Stomach smooth muscle (tissue), 2 donors: ENCODE results near the gene FGF21.
A peak's percentile ranks its signal among the peaks of the same experiment; 100 is the strongest.

Experiments used
- H3K27ac ChIP-seq: one replicate; pipeline ENCODE4 v1.7.0; 2013; ENCODE audit warnings: mild to moderate bottlenecking, low read length, inconsistent platforms
- H3K27me3 ChIP-seq, 2 donors: one replicate each; pipeline ENCODE4 v1.7.0; 2013; ENCODE audit warnings: low read length in 2 of 2; ENCODE audit not compliant: insufficient read depth in 2 of 2, control insufficient read depth in 1 of 2
- H3K36me3 ChIP-seq, 2 donors: one replicate each; pipeline ENCODE4 v1.7.0; 2013; ENCODE audit warnings: low read length in 2 of 2; ENCODE audit not compliant: control insufficient read depth in 2 of 2, insufficient read depth in 2 of 2
- H3K4me1 ChIP-seq: one replicate; pipeline ENCODE4 v1.7.0; 2013; ENCODE audit warnings: low read length; ENCODE audit not compliant: control insufficient read depth, insufficient read depth
- H3K4me3 ChIP-seq, 2 donors: one replicate each; pipeline ENCODE4 v1.7.0; 2013; ENCODE audit warnings: low read length in 2 of 2
- H3K9ac ChIP-seq, 2 donors: one replicate each; pipeline ENCODE4 v1.7.0; 2013; ENCODE audit warnings: low read length in 2 of 2, mild to moderate bottlenecking in 1 of 2
- H3K9me3 ChIP-seq, 2 donors: one replicate each; pipeline ENCODE4 v1.7.0; 2013; ENCODE audit warnings: low read length in 2 of 2; ENCODE audit not compliant: control insufficient read depth in 2 of 2
- donor health status: healthy.
- donor health status: Pancreatic carcinoma.

The FGF21 gene

GRCh38 chr19:48718711-48719231, 36.6 kb upstream of the FGF21 start:
- H3K4me3 ChIP-seq: no peak overlapping the region

DNA sequence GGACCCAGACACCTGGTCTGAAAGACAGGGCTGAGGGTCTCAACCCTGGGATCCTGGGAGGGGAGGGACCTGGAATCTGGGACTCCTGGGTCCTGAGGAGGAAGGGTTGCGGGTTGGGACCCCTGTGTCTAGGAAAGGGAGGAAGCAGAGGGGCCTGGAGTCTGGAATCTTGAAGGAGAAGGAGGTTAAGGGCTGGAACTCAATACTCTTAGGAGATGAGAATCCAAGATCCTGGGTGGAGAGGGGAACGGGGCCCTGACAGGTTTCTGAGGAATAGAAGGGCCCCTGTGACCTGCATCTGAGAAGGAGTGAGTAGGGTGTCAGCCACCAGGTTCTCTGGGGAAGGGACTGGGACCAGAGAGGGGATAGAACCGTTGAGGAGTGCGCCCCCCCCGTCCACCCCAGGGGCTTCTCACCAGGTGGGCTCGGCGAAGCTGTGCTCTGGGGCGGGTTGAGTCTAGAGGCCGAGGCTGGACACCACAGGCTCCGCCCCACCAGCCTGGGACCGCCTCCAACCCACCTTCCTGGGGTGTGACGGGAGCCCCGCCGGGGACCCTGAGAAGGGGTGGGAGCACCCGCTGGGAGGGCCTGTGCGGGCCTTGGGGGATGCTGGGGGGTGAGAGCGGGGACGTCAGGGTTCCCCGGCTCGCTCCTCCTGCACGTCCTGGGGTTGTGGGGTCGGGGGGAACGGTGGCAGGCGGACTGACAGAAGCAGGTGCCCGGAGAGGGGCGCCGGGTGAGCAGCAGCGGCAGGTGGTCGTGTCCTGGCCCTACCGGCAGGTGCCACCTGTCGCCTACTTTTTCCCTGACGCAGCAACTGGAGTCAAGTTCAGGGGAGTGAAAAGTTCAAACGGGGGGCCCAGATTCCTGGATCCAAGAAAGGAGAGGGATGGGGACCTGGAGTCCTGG, 35.8 kb upstream of the FGF21 start, which contains the start of gene MAMSTR:
Gene MAMSTR (minus strand): TSS at position 463 of the 909 bp plus-strand sequence. CDS start 694 bp downstream, outside the sequence.
- no peaks in the 10 kb centered on the region for H3K27me3 ChIP-seq
- peak within 1 kb of the TSS; percentile 90 for H3K27ac ChIP-seq
- no peaks in the 10 kb centered on the region for H3K36me3 ChIP-seq
- peak within 1 kb of the TSS; percentile 21 to 61 for H3K9ac ChIP-seq
- H3K9me3 ChIP-seq: no peaks in the 10 kb centered on the region
- peak within 1 kb of the TSS; percentile 80 to 85 for H3K4me3 ChIP-seq
- H3K4me1 ChIP-seq: peaks cover 41% of the 10 kb centered on the region

More at GRCh38 chr19:48718711-48719231, 36.6 kb upstream of the FGF21 start:
- peaks cover 43% of the 10 kb centered on the region for H3K4me1 ChIP-seq
- no peak overlapping the region for H3K27ac ChIP-seq
- no peaks in the 10 kb centered on the region for H3K9me3 ChIP-seq
- H3K27me3 ChIP-seq: no peaks in the 10 kb centered on the region
- H3K9ac ChIP-seq: no peak overlapping the region
- H3K36me3 ChIP-seq: no peaks in the 10 kb centered on the region

GRCh38 chr19:48720251-48720612, 35.1 kb upstream of the FGF21 start:
- Histone ChIP-seq H3K4me1 (peaks cover 36% of the 10 kb centered on the region), H3K4me3 (peak overlapping the region; percentile 80 to 85), H3K9me3 (no peaks in the 10 kb centered on the region), H3K9ac (peak overlapping the region; percentile 21 to 61), H3K27me3 (no peaks in the 10 kb centered on the region), H3K27ac (peak overlapping the region; percentile 90), H3K36me3 (no peaks in the 10 kb centered on the region)

GRCh38 chr19:48720613-48721296, 34.6 kb upstream of the FGF21 start:
- Histone ChIP-seq H3K9ac (peak overlapping the region; percentile 61 to 84), H3K27me3 (no peaks in the 10 kb centered on the region), H3K4me1 (peaks cover 31% of the 10 kb centered on the region), H3K27ac (peak overlapping the region; percentile 90), H3K4me3 (peak overlapping the region; percentile 80 to 85), H3K36me3 (no peaks in the 10 kb centered on the region), H3K9me3 (no peaks in the 10 kb centered on the region)

- no peak overlapping the region for H3K4me3 ChIP-seq
- peaks cover 19% of the 10 kb centered on the region for H3K4me1 ChIP-seq
Observed at GRCh38 chr19:48722196-48722708, 33.1 kb upstream of the FGF21 start.

GRCh38 chr19:48724796-48725753, 30.2 kb upstream of the FGF21 start:
- peaks cover 0 to 2% of the 10 kb centered on the region in 2 donors for H3K36me3 ChIP-seq
- H3K9me3 ChIP-seq: no peaks in the 10 kb centered on the region
- H3K27ac ChIP-seq: peak overlapping the region; percentile 49
- H3K4me3 ChIP-seq: no peak overlapping the region
- peaks cover 12% of the 10 kb centered on the region for H3K4me1 ChIP-seq
- no peak overlapping the region for H3K9ac ChIP-seq
- peaks cover 0 to 4% of the 10 kb centered on the region in 2 donors for H3K27me3 ChIP-seq

More at GRCh38 chr19:48722196-48722708, 33.1 kb upstream of the FGF21 start:
- H3K36me3 ChIP-seq: peaks cover 0 to under 1% of the 10 kb centered on the region in 2 donors
- H3K27me3 ChIP-seq: no peaks in the 10 kb centered on the region
- no peak overlapping the region for H3K9ac ChIP-seq
- no peaks in the 10 kb centered on the region for H3K9me3 ChIP-seq
- no peak overlapping the region for H3K27ac ChIP-seq

GRCh38 chr19:48726556-48726955, 28.8 kb upstream of the FGF21 start:
- Histone ChIP-seq H3K9me3 (no peaks in the 10 kb centered on the region), H3K27me3 (peaks cover 0 to 4% of the 10 kb centered on the region in 2 donors), H3K4me1 (peaks cover 8% of the 10 kb centered on the region), H3K9ac (no peak overlapping the region), H3K36me3 (peaks cover 0 to 2% of the 10 kb centered on the region in 2 donors), H3K4me3 (no peak overlapping the region), H3K27ac (no peak overlapping the region)

- Histone ChIP-seq H3K4me1 (peaks cover 8% of the 10 kb centered on the region), H3K27me3 (peaks cover 3 to 4% of the 10 kb centered on the region in 2 donors), H3K9me3 (no peaks in the 10 kb centered on the region), H3K4me3 (peak overlapping the region in 1 of 2 donors; percentile 22), H3K36me3 (peaks cover 0 to 2% of the 10 kb centered on the region in 2 donors), H3K27ac (no peak overlapping the region), H3K9ac (no peak overlapping the region)
Observed at GRCh38 chr19:48728911-48729664, 26.2 kb upstream of the FGF21 start.

DNA sequence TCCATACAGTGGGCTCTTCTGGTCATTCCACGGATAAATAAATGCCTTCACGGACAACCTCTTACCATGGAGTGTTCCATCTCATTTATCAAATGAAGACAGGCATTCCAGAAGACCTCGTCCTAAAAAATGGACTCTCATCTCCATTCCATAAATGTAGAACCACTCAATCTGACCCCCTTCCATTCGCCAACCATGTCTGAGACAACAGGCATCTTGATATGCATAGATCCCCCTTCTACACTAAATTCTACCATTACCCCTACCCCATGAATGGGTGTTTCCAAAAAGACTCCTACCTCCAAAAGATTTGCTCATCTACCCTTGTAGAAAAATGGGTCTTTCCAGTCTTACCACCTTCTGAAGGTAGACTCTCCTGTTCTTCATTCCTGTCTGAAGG, 23.9 kb upstream of the FGF21 start:
- Histone ChIP-seq H3K27me3 (peaks cover 3 to 13% of the 10 kb centered on the region in 2 donors), H3K9me3 (no peaks in the 10 kb centered on the region), H3K27ac (no peak overlapping the region), H3K36me3 (peaks cover 0 to 2% of the 10 kb centered on the region in 2 donors), H3K9ac (no peak overlapping the region), H3K4me3 (no peak overlapping the region), H3K4me1 (peaks cover 4% of the 10 kb centered on the region)
